Measurements from ENCODE around the gene TBC1D5.
"Not testable (repeated sequence)": the region's sequence is repeated elsewhere in the genome, so short reads cannot be mapped to it uniquely, and the experiment has no call there.

TBC1D5 gene

GRCh38 chr3:17151598-17152373 is 590.6 kb downstream of the TBC1D5 start:
- no peak for DNase-seq

GRCh38 chr3:17149076-17149475 is 593.4 kb downstream of the TBC1D5 start:
- DNase-seq = no peak

- DNase-seq = no peak
Observed at GRCh38 chr3:17144665-17144993, 597.8 kb downstream of the TBC1D5 start.

GRCh38 chr3:17143893-17144664 is 598.4 kb downstream of the TBC1D5 start:
- DNase-seq = no peak

- DNase-seq = no peak
Observed at GRCh38 chr3:17142516-17142915, 599.9 kb downstream of the TBC1D5 start.

GRCh38 chr3:17141699-17142098 is 600.7 kb downstream of the TBC1D5 start:
- no peak for DNase-seq

- no peak for DNase-seq
Observed at GRCh38 chr3:17140670-17141505, 601.5 kb downstream of the TBC1D5 start.

- DNase-seq = no peak
Observed at GRCh38 chr3:17138246-17139039, 604.0 kb downstream of the TBC1D5 start.

- DNase-seq = no peak
Observed at GRCh38 chr3:17137321-17137826, 605.1 kb downstream of the TBC1D5 start.

GRCh38 chr3:17136136-17136721 is 606.2 kb downstream of the TBC1D5 start:
- no peak for DNase-seq

- no peak for DNase-seq
Observed at GRCh38 chr3:17135696-17136095, 606.7 kb downstream of the TBC1D5 start.

- no peak for DNase-seq
Observed at GRCh38 chr3:17133632-17134545, 608.5 kb downstream of the TBC1D5 start.

GRCh38 chr3:17132286-17133115 is 609.9 kb downstream of the TBC1D5 start:
- no peak for DNase-seq

GRCh38 chr3:17130956-17131355 is 611.5 kb downstream of the TBC1D5 start:
- DNase-seq = no peak

GRCh38 chr3:17129556-17129955 is 612.9 kb downstream of the TBC1D5 start:
- no peak for DNase-seq

- not testable (repeated sequence) for DNase-seq
Observed at GRCh38 chr3:17128671-17129070, 613.8 kb downstream of the TBC1D5 start.

- DNase-seq = no peak
Observed at GRCh38 chr3:17125738-17126442, 616.5 kb downstream of the TBC1D5 start.

- DNase-seq = no peak
Observed at GRCh38 chr3:17122758-17123157, 619.7 kb downstream of the TBC1D5 start.

- no peak for DNase-seq
Observed at GRCh38 chr3:17121336-17121735, 621.1 kb downstream of the TBC1D5 start.

Measured in NCI-H1048 (cell line).